Measurements from ENCODE around the gene PDHX.

Gene PDHX

DNA sequence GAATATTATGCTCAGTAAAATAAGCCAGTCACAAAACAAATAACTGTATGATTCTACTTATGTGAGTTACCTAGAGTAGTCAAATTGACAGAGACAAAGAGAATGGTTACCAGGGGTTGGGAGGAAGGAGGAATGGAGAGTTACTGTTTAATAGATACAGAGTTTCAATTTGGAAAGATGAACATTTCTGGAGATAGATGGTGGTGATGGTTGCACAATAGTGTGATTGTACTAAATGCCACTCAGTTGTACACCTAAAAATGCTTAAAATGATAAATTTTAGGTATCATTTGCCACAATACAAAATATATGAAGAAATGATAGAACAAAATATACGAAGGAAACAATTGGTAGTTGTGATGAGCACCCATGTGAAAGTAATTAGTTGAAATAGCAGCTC lies 43.4 kb downstream of the PDHX start:
- no peak for DNase-seq

GRCh38 chr11:34960277-34960676 lies 43.9 kb downstream of the PDHX start:
- DNase-seq, result no peak

- no peak for DNase-seq
Measured at GRCh38 chr11:34962034-34962433, 45.6 kb downstream of the PDHX start.

- DNase-seq, result no peak
Measured at GRCh38 chr11:34963351-34963750, 46.9 kb downstream of the PDHX start.

- no peak for DNase-seq
Measured at GRCh38 chr11:34964610-34965331, 48.4 kb downstream of the PDHX start.

DNA sequence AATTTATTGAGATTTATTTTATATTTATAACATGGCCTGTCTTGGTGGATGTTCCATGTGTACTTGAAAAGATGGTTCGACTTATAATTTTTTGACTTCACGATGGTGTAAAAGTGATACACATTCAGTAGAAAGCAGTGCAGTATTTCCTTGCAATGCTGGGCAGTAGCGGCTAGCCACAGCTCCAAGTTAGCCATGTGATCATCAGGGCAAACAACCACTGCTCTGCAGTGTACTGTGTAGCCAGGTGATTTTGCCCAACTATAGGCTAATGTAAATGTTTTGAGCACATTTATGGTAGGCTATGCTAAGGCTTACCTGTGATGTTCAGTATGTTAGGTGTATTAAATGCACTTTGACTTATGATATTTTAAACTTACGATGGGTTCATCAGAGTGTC lies 52.4 kb downstream of the PDHX start:
- DNase-seq, result no peak

GRCh38 chr11:34970033-34970432 lies 53.6 kb downstream of the PDHX start:
- no peak for DNase-seq

- no peak for DNase-seq
Measured at GRCh38 chr11:34970480-34970879, 54.1 kb downstream of the PDHX start.

DNA sequence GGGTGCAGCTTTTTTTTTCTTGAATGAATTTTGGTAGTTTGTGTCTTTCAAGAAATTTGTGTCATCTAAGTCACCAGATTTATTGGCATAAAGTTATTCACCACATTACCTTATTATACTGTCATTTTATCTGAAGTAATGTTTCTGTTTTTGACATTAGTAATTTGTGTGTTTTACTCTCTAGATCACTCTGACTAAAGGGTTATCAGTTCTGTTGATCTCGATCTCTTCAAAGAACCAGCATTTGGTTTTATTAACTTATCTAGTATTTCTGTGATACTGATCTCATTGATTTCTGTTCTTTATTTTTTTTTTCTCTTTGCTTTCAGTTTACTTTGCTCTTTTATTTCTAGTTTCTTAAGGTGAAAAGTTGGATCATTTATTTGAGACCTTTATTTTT lies 55.5 kb downstream of the PDHX start:
- DNase-seq, result no peak

- no peak for DNase-seq
Measured at GRCh38 chr11:34972366-34972765, 55.9 kb downstream of the PDHX start.

DNA sequence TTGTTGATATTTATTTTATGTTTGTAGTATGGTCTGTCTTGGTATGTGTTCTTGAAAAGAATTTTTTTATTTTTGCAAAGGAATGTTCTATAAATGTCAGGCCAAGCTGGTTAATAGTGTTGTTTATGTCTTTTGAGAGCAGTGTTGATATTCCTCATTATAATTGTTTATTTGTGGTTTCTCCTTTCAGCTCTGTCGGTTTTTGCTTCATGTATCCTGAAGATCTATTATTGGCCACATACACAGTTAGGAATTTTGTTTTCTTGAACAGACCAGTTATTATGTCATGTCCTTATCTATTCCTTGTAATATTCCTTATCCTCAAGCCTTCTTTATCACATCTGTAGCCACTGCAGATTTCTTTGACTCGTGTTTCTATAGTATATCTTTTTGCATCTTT lies 56.5 kb downstream of the PDHX start:
- no peak for DNase-seq

GRCh38 chr11:34975482-34975881 lies 59.1 kb downstream of the PDHX start:
- no peak for DNase-seq

DNA sequence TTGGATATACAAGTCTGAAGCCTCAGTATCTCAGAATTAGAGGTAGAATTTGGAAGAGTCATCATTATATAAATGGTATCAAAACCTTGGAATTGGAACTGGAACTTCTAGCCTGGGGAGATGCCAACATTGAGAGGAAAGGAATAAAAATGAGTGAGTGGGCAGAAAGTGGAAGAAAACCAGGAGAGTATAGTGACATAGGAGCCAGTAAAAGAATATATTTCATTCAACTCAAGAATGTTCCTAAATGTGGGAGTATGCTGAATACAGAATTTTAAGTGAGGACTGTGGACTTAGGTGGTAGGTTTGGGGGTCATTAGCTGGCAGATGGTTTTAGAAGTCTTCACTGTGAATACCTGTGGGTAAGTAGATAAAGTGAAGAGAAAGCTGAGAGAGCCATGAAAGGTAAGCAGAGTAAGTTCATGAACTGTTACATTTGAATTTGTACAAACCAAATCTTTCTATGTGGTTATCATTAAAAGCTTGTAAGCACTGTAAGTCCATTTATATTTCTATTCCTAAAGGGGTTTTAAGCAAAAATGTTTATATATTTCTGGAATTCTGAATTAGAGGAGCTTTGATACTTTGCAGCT lies 60.2 kb downstream of the PDHX start:
- DNase-seq, result no peak

GRCh38 chr11:34977089-34977912 lies 60.9 kb downstream of the PDHX start:
- DNase-seq, result no peak

GRCh38 chr11:34978236-34979191 lies 62.1 kb downstream of the PDHX start:
- no peak for DNase-seq

DNA sequence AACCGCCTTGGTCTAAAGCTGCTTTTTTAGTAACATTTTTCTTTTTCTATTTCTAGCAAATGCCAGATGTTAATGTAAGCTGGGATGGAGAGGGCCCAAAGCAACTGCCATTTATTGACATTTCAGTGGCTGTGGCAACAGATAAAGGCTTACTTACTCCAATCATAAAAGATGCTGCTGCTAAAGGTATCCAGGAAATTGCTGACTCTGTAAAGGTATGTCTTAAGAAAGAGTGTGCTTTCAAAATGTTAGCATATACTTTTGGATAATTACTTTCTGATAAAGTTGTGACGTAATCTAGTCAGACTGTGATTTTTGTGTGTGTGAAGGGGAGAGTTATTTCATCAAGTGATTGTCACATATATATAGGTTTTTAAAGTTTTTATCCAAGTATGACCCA lies 68.1 kb downstream of the PDHX start:
- DNase-seq, result no peak

DNA sequence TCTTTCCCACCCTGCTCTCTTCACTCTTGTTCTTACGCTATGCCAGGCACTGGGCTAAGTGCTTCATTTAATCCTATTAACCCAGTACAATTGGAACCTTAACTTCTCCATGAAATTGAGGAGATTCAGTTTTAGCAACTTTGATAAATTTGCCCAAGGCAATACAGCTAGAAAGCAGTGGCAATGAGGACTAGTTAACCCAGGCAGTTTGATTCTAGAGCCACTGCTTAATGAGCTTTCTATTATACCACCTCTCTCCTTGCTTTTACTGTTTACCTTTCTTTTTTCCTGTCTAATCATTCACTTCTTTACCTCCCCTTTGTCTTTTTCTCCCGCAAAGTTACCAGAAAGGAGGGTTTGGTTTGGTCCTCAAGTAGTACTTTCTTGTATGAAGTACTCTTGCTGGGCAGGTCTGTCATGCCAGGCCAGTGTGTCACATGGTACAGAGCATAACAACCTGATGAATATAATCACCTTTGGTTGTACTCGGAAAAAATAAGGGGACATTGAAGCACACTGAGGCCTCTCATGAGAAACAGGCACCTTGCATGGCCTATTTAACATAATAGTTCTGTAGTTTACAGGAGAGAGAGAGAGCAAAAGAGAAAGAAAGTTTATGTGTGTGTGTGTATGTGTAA lies 70.6 kb downstream of the PDHX start:
- DNase-seq, result no peak

GRCh38 chr11:34987617-34988016 lies 71.2 kb downstream of the PDHX start:
- no peak for DNase-seq

- no peak for DNase-seq
Measured at GRCh38 chr11:34988294-34989255, 72.2 kb downstream of the PDHX start.

DNA sequence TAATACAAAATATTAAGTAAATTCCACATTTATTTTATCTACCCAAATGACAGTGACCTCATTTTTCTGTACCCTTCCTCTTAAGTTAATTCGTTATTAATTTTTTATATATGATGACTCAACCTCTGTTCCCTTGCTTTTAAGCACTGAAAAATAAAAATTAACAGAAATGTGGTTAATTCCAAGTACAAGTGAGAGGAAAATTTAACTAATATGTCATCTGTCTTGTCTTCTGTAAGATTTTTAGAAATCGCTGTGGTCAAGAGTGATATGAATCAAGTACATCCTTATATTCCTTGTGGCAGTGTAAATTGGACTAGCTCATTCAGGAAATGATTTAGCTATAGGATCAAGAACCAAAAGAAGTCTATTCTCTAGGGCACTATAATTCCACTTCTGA lies 74.5 kb downstream of the PDHX start:
- DNase-seq, result no peak

DNA sequence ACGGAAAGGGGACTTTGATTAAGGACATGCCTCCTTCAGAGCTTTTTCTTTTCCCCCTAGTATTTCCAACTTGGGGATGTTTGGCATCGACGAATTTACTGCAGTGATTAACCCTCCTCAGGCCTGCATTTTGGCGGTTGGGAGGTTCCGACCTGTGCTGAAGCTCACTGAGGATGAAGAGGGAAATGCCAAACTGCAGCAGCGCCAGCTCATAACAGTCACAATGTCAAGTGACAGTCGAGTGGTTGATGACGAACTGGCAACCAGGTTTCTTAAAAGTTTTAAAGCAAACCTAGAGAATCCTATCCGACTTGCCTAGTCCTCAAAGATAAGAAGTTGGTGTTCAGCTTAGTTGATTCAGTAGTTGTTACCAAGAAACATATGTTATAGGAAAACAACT lies 78.4 kb downstream of the PDHX start:
- DNase-seq, result no peak

Measured in activated CD8-positive, alpha-beta memory T cell treated with anti-CD3 and anti-CD28 coated beads, Interleukin-2, amount 50 U/mL, for 4 hours (primary cell).